A549 (cell line): Measurements from ENCODE around the gene STPG2. TPM values are rescaled to one million over a fixed set of nuclear protein-coding genes. Genes with fewer than 3 reads are reported as not detected.

Experiments
- ATAC-seq, 2 experiments: fragments of 200-7000 bp in 1 of 2; fragments of >200 bp in 1 of 2; cut with Nextera tagmentation in 1 of 2; cut with Tn5 transposase in 1 of 2; 3 replicates each; pipeline versions ENCODE4 v1.8.0 to v1.9.1; 2018 to 2020; ENCODE audit warnings: mild to moderate bottlenecking in 1 of 2, moderate library complexity in 1 of 2
- CTCF ChIA-PET: fragments of 300-600 bp; sonication (Branson Sonifier 250); formaldehyde crosslinking; extraction: SDS; loops from one replicate; lab custom pipeline; 2021; ENCODE audit warnings: antibody characterized with exemption, inconsistent platforms; lab: Yijun Ruan, JAX
- POLR2A ChIA-PET: fragments of 350-600 bp; formaldehyde crosslinking; extraction: SDS; loops from one replicate; lab custom pipeline; 2021; ENCODE audit warnings: antibody characterized with exemption, inconsistent platforms; lab: Yijun Ruan, JAX
- DNase-seq, 2 experiments: peaks; one replicate each; pipeline versions ENCODE4 v3.0.0 to v3.0.0-alpha.2; 2011 to 2016; ENCODE audit warnings: low read depth in 1 of 2, low spot score in 1 of 2
- FAIRE-seq: peaks from 2 replicates; lab custom pipeline; 2011; peaks lifted over from hg19 to GRCh38; lab: Jason Lieb, UNC
- H3K27ac ChIP-seq, 2 experiments: fragments of >200 bp; sonication (Bioruptor Twin); formaldehyde crosslinking; 3 replicates each; pipeline ENCODE4 v1.5.1; 2016 to 2017
- H3K4me1 ChIP-seq: fragments of >200 bp; sonication (Bioruptor Twin); formaldehyde crosslinking; 3 replicates; pipeline ENCODE4 v1.6.1; 2016
- H3K4me2 ChIP-seq: fragments of >200 bp; sonication (Bioruptor Twin); formaldehyde crosslinking; 3 replicates; pipeline ENCODE4 v1.6.1; 2016
- H3K4me3 ChIP-seq: fragments of >200 bp; sonication (Bioruptor Twin); formaldehyde crosslinking; 3 replicates; pipeline ENCODE4 v1.5.1; 2016
- H3K9me3 ChIP-seq: fragments of >200 bp; sonication (Bioruptor Twin); formaldehyde crosslinking; 3 replicates; pipeline ENCODE4 v1.6.1; 2016
- ATOH8 ChIP-seq: fragments of 250-450 bp; sonication (Bioruptor Pico); IDR thresholded peaks from 2 replicates; pipeline ENCODE4 v1.5.0; 2020; ENCODE audit warnings: low read depth, mild to moderate bottlenecking, moderate library complexity
- CBX8 ChIP-seq: fragments of 200-600 bp; sonication (generic); IDR thresholded peaks from 2 replicates; pipeline ENCODE4 v1.6.1; 2016
- CEBPB ChIP-seq, 2 experiments: fragments of >200 bp in 1 of 2; sonication (Bioruptor Twin) in 1 of 2; formaldehyde crosslinking in 1 of 2; IDR thresholded peaks; 2 replicates each; pipeline ENCODE4 v1.6.1; 2012 to 2016
- CTCF ChIP-seq: fragments of >200 bp; sonication (Bioruptor Twin); formaldehyde crosslinking; IDR thresholded peaks from 3 replicates; pipeline ENCODE4 v1.5.1; 2016
- GATA3 ChIP-seq: IDR thresholded peaks from 2 replicates; pipeline ENCODE4 v1.6.1; 2012; ENCODE audit warnings: borderline replicate concordance
- HOXB13 ChIP-seq: fragments of 250-450 bp; sonication (Bioruptor Pico); IDR thresholded peaks from 2 replicates; pipeline ENCODE4 v1.5.0; 2020; ENCODE audit warnings: low read depth, mild to moderate bottlenecking, moderate library complexity
- MAFK ChIP-seq: fragments of 450-650 bp; IDR thresholded peaks from 2 replicates; pipeline ENCODE4 v1.6.1; 2014; ENCODE audit not compliant: partially characterized antibody
- NPAS2 ChIP-seq: fragments of 250-450 bp; sonication (Bioruptor Pico); IDR thresholded peaks from 2 replicates; pipeline ENCODE4 v1.8.0; 2022; ENCODE audit warnings: mild to moderate bottlenecking, moderate library complexity, borderline replicate concordance
- POLR2AphosphoS2 ChIP-seq: conservative IDR thresholded peaks from 2 replicates; pipeline ENCODE4 v1.6.1; 2012; ENCODE audit warnings: low read length, improper control_type of control experiment, inconsistent platforms
- RFX5 ChIP-seq: fragments of 450-650 bp; IDR thresholded peaks from 2 replicates; pipeline ENCODE4 v1.7.1; 2014; ENCODE audit warnings: antibody characterized with exemption, mild to moderate bottlenecking, moderate library complexity
- TP53 ChIP-seq: fragments of 250-450 bp; sonication (Bioruptor Pico); IDR thresholded peaks from 2 replicates; pipeline ENCODE4 v1.5.0; 2021; ENCODE audit warnings: mild to moderate bottlenecking, moderate library complexity
- ZFP36 ChIP-seq: fragments of 450-650 bp; IDR thresholded peaks from 2 replicates; pipeline ENCODE4 v1.6.1; 2014; ENCODE audit warnings: borderline replicate concordance; ENCODE audit not compliant: partially characterized antibody
- ZNF302 ChIP-seq: fragments of 250-450 bp; sonication (Bioruptor Pico); IDR thresholded peaks from 2 replicates; pipeline ENCODE4 v1.9.0; 2021; ENCODE audit warnings: inconsistent platforms, mild to moderate bottlenecking, moderate library complexity
- WGBS: methylation state at CpG from one replicate; pipeline ENCODE4 v1.1.6; 2017; ENCODE audit errors: missing lambda C conversion rate; 5-methylcytosine and 5-hydroxymethylcytosine counted together
- polyA plus RNA-seq, 4 experiments: library from polyadenylated mRNA; depleted of rRNA in 3 of 4; stranded (reverse); fragments of >200 nt; fragmentation: RNase III in 1 of 4; extraction: RNeasy Plus Mini Kit Qiagen cat#74134 plus additional on column Dnase treatment in 1 of 4; gene quantifications; 2 replicates in 3 of 4; 3 replicates in 1 of 4; pipeline ENCODE4 v1.2.3, GENCODE V29; 2011 to 2017
- TF ChIP-seq, protein P1 (sequence below): fragments of >200 bp; sonication (Bioruptor Twin); formaldehyde crosslinking; IDR thresholded peaks from 3 replicates; pipeline ENCODE4 v1.6.1; 2016

STPG2 gene
- polyA plus RNA-seq, 2 of the 4 experiments (the other 2 are of a cell fraction) = 0.05 TPM; not detected in 1

DNA sequence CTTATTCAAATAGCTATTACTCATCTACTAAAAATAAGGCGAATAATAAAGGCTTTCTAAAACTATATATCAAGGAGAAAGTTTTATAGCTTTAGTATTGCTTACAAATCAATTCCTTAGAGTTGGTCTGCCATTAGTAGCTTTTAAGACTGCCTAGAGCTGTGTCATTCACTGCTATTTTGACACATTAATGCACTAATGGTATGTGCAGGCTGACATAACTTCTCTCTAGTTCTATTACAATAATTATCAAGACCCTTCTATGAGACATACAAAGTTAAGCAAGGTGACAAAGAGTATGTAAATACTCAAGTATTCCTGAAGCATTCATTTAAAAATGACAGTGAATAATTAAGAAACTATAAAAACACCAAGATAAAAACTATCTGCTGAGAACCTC lies 625.3 kb downstream of the STPG2 start:
- 48% methylated on average over 1 of the region's 1 CpG for WGBS
- DNase-seq (no peak), ATAC-seq (no peak)
- no peaks in the 10 kb centered on the region for H3K4me1 ChIP-seq
- CTCF ChIA-PET = no interaction called here
- TF ChIP-seq, protein P1, sequence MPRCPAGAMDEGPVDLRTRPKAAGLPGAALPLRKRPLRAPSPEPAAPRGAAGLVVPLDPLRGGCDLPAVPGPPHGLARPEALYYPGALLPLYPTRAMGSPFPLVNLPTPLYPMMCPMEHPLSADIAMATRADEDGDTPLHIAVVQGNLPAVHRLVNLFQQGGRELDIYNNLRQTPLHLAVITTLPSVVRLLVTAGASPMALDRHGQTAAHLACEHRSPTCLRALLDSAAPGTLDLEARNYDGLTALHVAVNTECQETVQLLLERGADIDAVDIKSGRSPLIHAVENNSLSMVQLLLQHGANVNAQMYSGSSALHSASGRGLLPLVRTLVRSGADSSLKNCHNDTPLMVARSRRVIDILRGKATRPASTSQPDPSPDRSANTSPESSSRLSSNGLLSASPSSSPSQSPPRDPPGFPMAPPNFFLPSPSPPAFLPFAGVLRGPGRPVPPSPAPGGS = no peak
- TF ChIP-seq ZFP36 = no peak
- no peak for TF ChIP-seq MAFK
- TF ChIP-seq CBX8 = no peak
- no peak for TF ChIP-seq CTCF
- TF ChIP-seq, all 56 proteins: peak for 0
- H3K27ac ChIP-seq = no peak overlapping the region
- no peak overlapping the region for H3K4me2 ChIP-seq
- H3K9me3 ChIP-seq = no peaks in the 10 kb centered on the region
- no peak for FAIRE-seq
- no peak overlapping the region for H3K4me3 ChIP-seq
- POLR2A ChIA-PET = no interaction called here

DNA sequence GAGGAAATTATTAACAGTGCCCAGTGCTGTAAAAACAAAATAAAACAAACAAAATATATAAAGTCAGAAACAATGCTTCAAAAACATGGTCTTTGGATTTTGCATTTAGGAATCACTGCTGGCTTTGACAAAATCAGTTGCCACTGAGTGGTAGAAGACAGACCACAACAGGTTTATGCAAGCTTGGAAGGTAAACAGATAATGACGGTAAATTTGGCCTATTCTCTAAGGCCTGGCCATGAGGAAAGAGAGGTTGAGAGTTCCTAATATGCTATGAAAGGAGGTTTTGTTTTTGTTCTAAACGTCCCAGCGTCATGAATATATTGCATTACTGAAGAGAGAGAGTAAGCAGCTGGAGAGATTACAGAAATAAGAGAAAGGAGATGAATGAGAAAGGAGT lies 629.4 kb downstream of the STPG2 start:
- ATAC-seq (no peak), DNase-seq (no peak)
- ChIA-PET POLR2A (no interaction called here), CTCF (no interaction called here)
- no peaks in the 10 kb centered on the region for H3K9me3 ChIP-seq
- H3K4me3 ChIP-seq = no peak overlapping the region
- WGBS = 50% methylated on average over 3 of the region's 3 CpGs
- no peak overlapping the region for H3K27ac ChIP-seq
- H3K4me2 ChIP-seq = no peak overlapping the region
- no peaks in the 10 kb centered on the region for H3K4me1 ChIP-seq
- no peak for TF ChIP-seq TP53 (CRISPR knock-in tag)
- TF ChIP-seq ATOH8 (CRISPR knock-in tag) = no peak
- TF ChIP-seq HOXB13 (CRISPR knock-in tag) = no peak
- TF ChIP-seq, protein P1 = no peak
- no peak for TF ChIP-seq POLR2AphosphoS2
- no peak for TF ChIP-seq RFX5
- no peak for TF ChIP-seq NPAS2
- no peak for TF ChIP-seq CEBPB (IDR thresholded peaks at IDR 0.05)
- TF ChIP-seq GATA3 = no peak
- no peak for TF ChIP-seq ZNF302 (CRISPR knock-in tag)
- TF ChIP-seq, all 56 proteins: peak for 0
- FAIRE-seq = no peak

Other genes starting within 250 kb of the STPG2 start
- gene RAP1GDS1, start 117.9 kb upstream of the STPG2 start, polyA plus RNA-seq (2011; rRNA removed) = 30.7 and 31.6 TPM in 2 replicates
- gene RAP1GDS1, start 117.9 kb upstream of the STPG2 start, polyA plus RNA-seq (2017; fragmentation: RNase III; extraction: RNeasy Plus Mini Kit Qiagen cat#74134 plus additional on column Dnase treatment) = 29.3 to 31.0 TPM (median 29.3 TPM) in 3 replicates